SK-N-SH treated with all-trans-retinoic acid at 6 μM for 48 hours (cell line): Measurements from ENCODE around the gene PRF1.

Experiments
- ATAC-seq: fragments of 200-7000 bp; cut with Tn5 transposase; 3 replicates; pipeline ENCODE4 v1.9.1; 2020; ENCODE audit warnings: mild to moderate bottlenecking, moderate library complexity
- ARNTL ChIP-seq: fragments of 450-650 bp; formaldehyde crosslinking; IDR thresholded peaks from 2 replicates; pipeline ENCODE4 v1.5.0; 2020; ENCODE audit warnings: low read depth, mild to moderate bottlenecking, moderate library complexity, borderline replicate concordance
- CREB5 ChIP-seq: fragments of 250-450 bp; sonication (Bioruptor Pico); IDR thresholded peaks from 2 replicates; pipeline ENCODE4 v1.5.1; 2020; ENCODE audit warnings: low read depth, mild to moderate bottlenecking, moderate library complexity
- CSDC2 ChIP-seq: fragments of 250-450 bp; sonication (Bioruptor Pico); IDR thresholded peaks from 2 replicates; pipeline ENCODE4 v1.5.0; 2020; ENCODE audit warnings: mild to moderate bottlenecking, moderate library complexity
- CSRNP3 ChIP-seq: fragments of 250-450 bp; sonication (Bioruptor Pico); IDR thresholded peaks from 2 replicates; pipeline ENCODE4 v1.5.1; 2021; ENCODE audit warnings: mild to moderate bottlenecking, moderate library complexity
- ESRRG ChIP-seq: fragments of 250-450 bp; sonication (Bioruptor Pico); IDR thresholded peaks from 2 replicates; pipeline ENCODE4 v1.6.1; 2021; ENCODE audit warnings: mild to moderate bottlenecking
- GLIS3 ChIP-seq: fragments of 250-450 bp; sonication (Bioruptor Pico); IDR thresholded peaks from 2 replicates; pipeline ENCODE4 v1.5.0; 2020; ENCODE audit warnings: mild to moderate bottlenecking, moderate library complexity
- ISL1 ChIP-seq: fragments of 250-450 bp; sonication (Bioruptor Pico); IDR thresholded peaks from 2 replicates; pipeline ENCODE4 v2.1.2; 2022; ENCODE audit warnings: mild to moderate bottlenecking, moderate library complexity
- PATZ1 ChIP-seq: fragments of 250-450 bp; sonication (Bioruptor Pico); IDR thresholded peaks from 2 replicates; pipeline ENCODE4 v1.8.0; 2020; ENCODE audit warnings: mild to moderate bottlenecking, moderate library complexity, borderline replicate concordance
- PPARA ChIP-seq: fragments of 250-450 bp; sonication (Bioruptor Pico); IDR thresholded peaks from 2 replicates; pipeline ENCODE4 v1.5.0; 2020; ENCODE audit warnings: mild to moderate bottlenecking, borderline replicate concordance
- RARB ChIP-seq: fragments of 250-450 bp; sonication (Bioruptor Pico); IDR thresholded peaks from 2 replicates; pipeline ENCODE4 v1.8.0; 2021; ENCODE audit warnings: mild to moderate bottlenecking, moderate library complexity
- SNAI2 ChIP-seq: fragments of 250-450 bp; sonication (Bioruptor Pico); IDR thresholded peaks from 2 replicates; pipeline ENCODE4 v1.5.0; 2020; ENCODE audit warnings: mild to moderate bottlenecking, moderate library complexity
- TCF4 ChIP-seq: fragments of 250-450 bp; sonication (Bioruptor Pico); IDR thresholded peaks from 2 replicates; pipeline ENCODE4 v1.8.0; 2021; ENCODE audit warnings: mild to moderate bottlenecking, moderate library complexity, borderline replicate concordance
- TOX ChIP-seq: fragments of 250-450 bp; sonication (Bioruptor Pico); IDR thresholded peaks from 2 replicates; pipeline ENCODE4 v1.8.0; 2021; ENCODE audit warnings: mild to moderate bottlenecking, moderate library complexity, borderline replicate concordance
- ZC3H10 ChIP-seq: fragments of 250-450 bp; sonication (Bioruptor Pico); IDR thresholded peaks from 2 replicates; pipeline ENCODE4 v1.5.1; 2021; ENCODE audit warnings: mild to moderate bottlenecking, moderate library complexity
- ZFP3 ChIP-seq: fragments of 250-450 bp; sonication (Bioruptor Pico); IDR thresholded peaks from 2 replicates; pipeline ENCODE4 v1.5.0; 2020; ENCODE audit warnings: mild to moderate bottlenecking, moderate library complexity
- ZFP30 ChIP-seq: fragments of 450-650 bp; formaldehyde crosslinking; IDR thresholded peaks from 2 replicates; pipeline ENCODE4 v1.5.0; 2022; ENCODE audit warnings: mild to moderate bottlenecking, moderate library complexity
- ZNF565 ChIP-seq: fragments of 450-650 bp; formaldehyde crosslinking; conservative IDR thresholded peaks from 2 replicates; pipeline ENCODE4 v1.5.0; 2020; ENCODE audit warnings: low read depth, mild to moderate bottlenecking, moderate library complexity
- ZNF70 ChIP-seq: fragments of 450-650 bp; formaldehyde crosslinking; IDR thresholded peaks from 2 replicates; pipeline ENCODE4 v1.5.0; 2020; ENCODE audit warnings: mild to moderate bottlenecking, moderate library complexity
- TF ChIP-seq, protein P1 (sequence below): fragments of 250-450 bp; sonication (Bioruptor Pico); IDR thresholded peaks from 2 replicates; pipeline ENCODE4 v1.5.0; 2020; ENCODE audit warnings: mild to moderate bottlenecking, moderate library complexity

The PRF1 gene

DNA sequence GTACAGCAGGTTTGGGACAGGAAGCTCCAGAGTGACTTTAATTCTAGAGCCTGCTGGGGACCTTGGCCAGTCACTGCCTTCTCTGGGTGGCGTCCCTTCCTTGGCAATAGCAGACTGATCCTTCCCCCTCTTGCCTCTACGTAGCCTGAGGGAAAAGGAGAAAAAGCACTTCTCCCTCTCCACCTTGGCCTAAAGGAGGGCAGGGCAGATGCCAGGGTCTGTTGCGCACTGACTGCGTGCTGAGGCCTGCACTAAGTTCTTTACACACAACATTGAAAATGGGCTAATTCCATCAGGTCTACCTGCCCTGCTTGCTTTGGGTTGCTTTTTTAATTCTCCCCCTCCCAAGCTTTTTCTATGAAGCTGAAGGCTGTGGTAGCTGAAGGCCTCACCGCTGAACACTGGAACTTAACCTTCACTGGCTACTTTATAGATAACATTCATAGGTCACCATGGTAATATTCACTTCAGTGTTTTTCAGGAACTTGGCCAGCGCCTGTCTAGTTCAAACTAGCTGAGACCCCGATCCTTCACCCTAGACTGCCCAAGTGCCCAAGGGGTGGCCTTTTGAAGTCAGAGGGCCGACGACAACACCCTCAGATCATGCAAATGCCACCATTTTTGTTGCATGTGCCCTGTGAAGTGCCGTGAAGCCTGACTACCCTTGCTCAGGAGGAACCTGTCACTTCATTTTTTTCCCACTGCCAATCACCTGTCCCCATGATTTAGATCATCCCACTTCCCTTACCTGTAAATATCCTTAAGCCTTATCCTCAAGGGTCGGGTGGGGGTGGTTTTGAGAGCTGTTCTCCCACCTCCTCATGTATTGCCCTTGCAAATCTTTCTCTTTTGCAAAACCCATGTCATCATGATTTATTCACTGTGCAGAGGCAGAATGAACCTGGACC is 28.7 kb downstream of the PRF1 start:
- no peak for ATAC-seq
- TF ChIP-seq RARB (CRISPR knock-in tag) (no peak), SNAI2 (no peak)

- no peak for ATAC-seq
- no peak for TF ChIP-seq CSRNP3
- TF ChIP-seq TOX (CRISPR knock-in tag), result no peak
- TF ChIP-seq ZNF70 (CRISPR knock-in tag), result no peak
- TF ChIP-seq ZFP30 (CRISPR knock-in tag), result no peak
- TF ChIP-seq, protein P1, sequence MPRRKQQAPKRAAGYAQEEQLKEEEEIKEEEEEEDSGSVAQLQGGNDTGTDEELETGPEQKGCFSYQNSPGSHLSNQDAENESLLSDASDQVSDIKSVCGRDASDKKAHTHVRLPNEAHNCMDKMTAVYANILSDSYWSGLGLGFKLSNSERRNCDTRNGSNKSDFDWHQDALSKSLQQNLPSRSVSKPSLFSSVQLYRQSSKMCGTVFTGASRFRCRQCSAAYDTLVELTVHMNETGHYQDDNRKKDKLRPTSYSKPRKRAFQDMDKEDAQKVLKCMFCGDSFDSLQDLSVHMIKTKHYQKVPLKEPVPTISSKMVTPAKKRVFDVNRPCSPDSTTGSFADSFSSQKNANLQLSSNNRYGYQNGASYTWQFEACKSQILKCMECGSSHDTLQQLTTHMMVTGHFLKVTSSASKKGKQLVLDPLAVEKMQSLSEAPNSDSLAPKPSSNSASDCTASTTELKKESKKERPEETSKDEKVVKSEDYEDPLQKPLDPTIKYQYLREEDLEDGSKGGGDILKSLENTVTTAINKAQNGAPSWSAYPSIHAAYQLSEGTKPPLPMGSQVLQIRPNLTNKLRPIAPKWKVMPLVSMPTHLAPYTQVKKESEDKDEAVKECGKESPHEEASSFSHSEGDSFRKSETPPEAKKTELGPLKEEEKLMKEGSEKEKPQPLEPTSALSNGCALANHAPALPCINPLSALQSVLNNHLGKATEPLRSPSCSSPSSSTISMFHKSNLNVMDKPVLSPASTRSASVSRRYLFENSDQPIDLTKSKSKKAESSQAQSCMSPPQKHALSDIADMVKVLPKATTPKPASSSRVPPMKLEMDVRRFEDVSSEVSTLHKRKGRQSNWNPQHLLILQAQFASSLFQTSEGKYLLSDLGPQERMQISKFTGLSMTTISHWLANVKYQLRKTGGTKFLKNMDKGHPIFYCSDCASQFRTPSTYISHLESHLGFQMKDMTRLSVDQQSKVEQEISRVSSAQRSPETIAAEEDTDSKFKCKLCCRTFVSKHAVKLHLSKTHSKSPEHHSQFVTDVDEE (CRISPR knock-in tag), result no peak
Observed at GRCh38 chr10:70571636-70572439, 30.7 kb downstream of the PRF1 start.

DNA sequence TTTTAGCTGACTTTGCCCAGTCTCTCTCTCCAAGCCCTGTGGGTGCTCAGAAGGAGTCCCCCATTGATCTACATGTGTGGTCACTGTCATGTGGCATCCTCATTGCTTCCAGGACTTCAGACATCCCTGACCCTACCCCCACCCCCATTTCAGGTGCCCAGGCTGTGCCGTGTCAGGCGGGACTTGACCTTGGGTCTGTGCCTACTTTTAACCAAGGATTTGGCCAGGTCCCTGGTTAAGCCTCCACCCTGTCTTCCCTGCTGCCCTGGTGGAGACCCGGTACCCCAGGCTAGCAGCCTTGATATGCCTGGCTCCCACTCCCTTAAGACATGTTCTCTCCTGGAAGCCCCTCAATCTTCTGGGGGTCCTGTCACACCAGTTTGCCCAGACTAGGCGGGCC is 31.3 kb downstream of the PRF1 start:
- TF ChIP-seq ZNF565 (CRISPR knock-in tag), result no peak
- no peak for TF ChIP-seq GLIS3
- TF ChIP-seq ISL1 (CRISPR knock-in tag), result no peak
- TF ChIP-seq CSRNP3, result no peak
- TF ChIP-seq SNAI2, result no peak
- no peak for TF ChIP-seq PPARA (CRISPR knock-in tag)
- no peak for TF ChIP-seq CSDC2 (CRISPR knock-in tag)
- no peak for TF ChIP-seq ZC3H10 (CRISPR knock-in tag)
- TF ChIP-seq ZNF70 (CRISPR knock-in tag), result no peak
- TF ChIP-seq, protein P1 (CRISPR knock-in tag), result no peak
- no peak for TF ChIP-seq RARB (CRISPR knock-in tag)
- no peak for TF ChIP-seq ARNTL (CRISPR knock-in tag)
- TF ChIP-seq TCF4, result no peak
- TF ChIP-seq ZFP3 (CRISPR knock-in tag), result no peak
- TF ChIP-seq, all 23 proteins: peak for 0
- no peak for ATAC-seq

DNA sequence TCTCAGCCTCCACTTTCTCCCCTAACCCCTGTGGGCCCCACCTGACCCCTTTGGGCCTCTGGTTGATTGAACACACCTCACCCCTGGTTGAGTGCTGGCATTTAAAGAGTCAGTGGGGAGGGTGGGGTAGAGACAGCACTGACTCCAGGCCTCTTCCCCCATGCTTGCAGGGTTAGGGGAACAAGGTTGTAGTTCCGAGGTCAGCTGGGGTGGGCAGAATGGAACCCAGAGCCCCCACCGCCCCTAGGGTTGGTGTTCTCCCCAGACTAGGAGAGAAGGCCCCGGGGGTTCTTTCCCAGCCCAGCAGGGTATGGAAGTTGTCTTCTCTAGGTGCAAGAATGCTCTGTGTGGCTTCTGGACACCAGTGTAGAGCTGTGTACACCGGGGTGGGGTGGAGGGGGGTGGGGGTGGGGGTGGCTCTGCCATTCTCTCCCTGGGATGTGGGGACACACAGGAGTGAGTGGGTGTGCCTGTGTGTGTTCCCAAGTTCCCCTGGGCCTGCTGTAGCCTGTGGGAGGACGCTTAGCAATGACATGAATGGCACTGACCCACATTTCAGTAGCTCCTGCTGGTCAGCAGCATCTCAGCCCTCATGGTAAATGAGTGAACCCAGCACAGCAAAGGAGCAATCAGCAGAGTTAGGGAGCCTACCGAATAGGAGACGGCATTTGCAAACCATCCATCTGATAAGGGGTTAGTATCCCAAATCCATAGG is 33.6 kb downstream of the PRF1 start:
- no peak for ATAC-seq
- TF ChIP-seq CREB5 (no peak), ESRRG (CRISPR knock-in tag) (no peak), ZNF70 (CRISPR knock-in tag) (no peak), CSRNP3 (no peak), PPARA (CRISPR knock-in tag) (no peak), PATZ1 (CRISPR knock-in tag) (no peak)
